Liver (tissue), 3 donors: Measurements from ENCODE around the gene SHH.

Source experiments
- JUND ChIP-seq, 2 donors: IDR thresholded peaks; 2 replicates each; pipeline ENCODE4 v1.6.1; 2016; ENCODE audit warnings: antibody characterized with exemption in 2 of 2
- NR2F2 ChIP-seq: IDR thresholded peaks from 2 replicates; pipeline ENCODE4 v1.6.1; 2016; ENCODE audit warnings: antibody characterized with exemption
- RAD21 ChIP-seq, 2 donors: IDR thresholded peaks; 2 replicates each; pipeline ENCODE4 v1.6.1; 2016; ENCODE audit warnings: antibody characterized with exemption in 2 of 2, mild to moderate bottlenecking in 2 of 2
- RXRA ChIP-seq, 2 donors: IDR thresholded peaks; 2 replicates each; pipeline ENCODE4 v1.6.1; 2017 to 2018; ENCODE audit warnings: antibody characterized with exemption in 2 of 2, mild to moderate bottlenecking in 1 of 2
- TAF1 ChIP-seq: conservative IDR thresholded peaks from 2 replicates; pipeline ENCODE4 v1.6.1; 2016; ENCODE audit warnings: antibody characterized with exemption, mild to moderate bottlenecking
- YY1 ChIP-seq: IDR thresholded peaks from 2 replicates; pipeline ENCODE4 v1.6.1; 2016; ENCODE audit warnings: antibody characterized with exemption, mild to moderate bottlenecking
- TF ChIP-seq, protein P1 (sequence below): IDR thresholded peaks from 2 replicates; pipeline ENCODE4 v1.6.1; 2016; ENCODE audit warnings: antibody characterized with exemption
- TF ChIP-seq, protein P2 (sequence below): fragments of 150-350 bp; IDR thresholded peaks from 2 replicates; pipeline ENCODE4 v1.5.1; 2017; ENCODE audit warnings: improper control_type of control experiment, low read depth, low read length; ENCODE audit not compliant: missing input control
- TF ChIP-seq, protein P3 (sequence below): IDR thresholded peaks from 2 replicates; pipeline ENCODE4 v1.6.1; 2016; ENCODE audit warnings: antibody characterized with exemption, mild to moderate bottlenecking
- TF ChIP-seq, protein P4 (sequence below): IDR thresholded peaks from 2 replicates; pipeline ENCODE4 v1.6.1; 2016; ENCODE audit warnings: antibody characterized with exemption
- donor health status: healthy.
- donor health status: healthy.

DNA sequence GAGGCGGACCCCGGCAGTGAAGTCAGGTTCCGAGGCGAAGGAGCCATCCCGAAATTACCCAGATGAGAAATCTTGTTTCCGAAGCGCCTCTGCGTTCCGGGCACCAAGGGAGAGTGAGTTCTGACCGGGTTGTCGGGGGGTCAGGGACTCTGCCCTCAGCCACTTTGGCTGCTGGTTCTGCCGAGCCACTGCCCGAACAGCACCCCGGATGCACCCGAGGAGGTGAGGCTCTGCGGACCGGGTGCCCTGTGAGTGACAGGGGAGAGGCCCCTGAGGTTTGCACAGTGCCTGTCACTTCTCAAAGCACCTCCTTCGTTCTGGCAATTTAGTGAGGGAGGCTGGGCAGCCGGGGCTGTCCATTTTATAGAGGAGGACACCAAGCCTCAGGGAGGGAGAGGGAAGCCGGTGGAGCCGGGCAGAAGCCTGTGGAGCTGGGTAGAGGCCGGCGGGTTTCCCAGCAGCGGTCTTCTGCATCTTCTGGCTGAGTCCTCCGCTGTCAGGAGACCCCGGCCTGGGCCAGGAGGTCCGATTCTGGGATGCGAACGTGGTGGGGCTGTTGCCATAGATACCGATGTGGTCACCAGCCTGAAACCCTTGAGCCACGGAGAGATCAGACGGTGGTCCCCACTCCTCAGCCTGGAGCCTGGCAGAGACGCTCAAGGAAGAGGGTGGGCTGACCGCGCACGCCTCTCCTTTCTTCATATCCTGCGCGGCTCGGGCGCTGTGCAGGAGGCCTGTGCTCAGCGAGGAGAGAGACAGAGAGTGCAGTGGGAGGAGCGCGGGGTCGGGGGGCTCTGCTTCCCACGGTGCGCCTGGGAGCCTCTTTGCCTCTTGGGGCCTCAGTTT lies 18.9 kb upstream of the SHH start:
- TF ChIP-seq, protein P1, sequence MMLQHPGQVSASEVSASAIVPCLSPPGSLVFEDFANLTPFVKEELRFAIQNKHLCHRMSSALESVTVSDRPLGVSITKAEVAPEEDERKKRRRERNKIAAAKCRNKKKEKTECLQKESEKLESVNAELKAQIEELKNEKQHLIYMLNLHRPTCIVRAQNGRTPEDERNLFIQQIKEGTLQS: no peak
- TF ChIP-seq, protein P2, sequence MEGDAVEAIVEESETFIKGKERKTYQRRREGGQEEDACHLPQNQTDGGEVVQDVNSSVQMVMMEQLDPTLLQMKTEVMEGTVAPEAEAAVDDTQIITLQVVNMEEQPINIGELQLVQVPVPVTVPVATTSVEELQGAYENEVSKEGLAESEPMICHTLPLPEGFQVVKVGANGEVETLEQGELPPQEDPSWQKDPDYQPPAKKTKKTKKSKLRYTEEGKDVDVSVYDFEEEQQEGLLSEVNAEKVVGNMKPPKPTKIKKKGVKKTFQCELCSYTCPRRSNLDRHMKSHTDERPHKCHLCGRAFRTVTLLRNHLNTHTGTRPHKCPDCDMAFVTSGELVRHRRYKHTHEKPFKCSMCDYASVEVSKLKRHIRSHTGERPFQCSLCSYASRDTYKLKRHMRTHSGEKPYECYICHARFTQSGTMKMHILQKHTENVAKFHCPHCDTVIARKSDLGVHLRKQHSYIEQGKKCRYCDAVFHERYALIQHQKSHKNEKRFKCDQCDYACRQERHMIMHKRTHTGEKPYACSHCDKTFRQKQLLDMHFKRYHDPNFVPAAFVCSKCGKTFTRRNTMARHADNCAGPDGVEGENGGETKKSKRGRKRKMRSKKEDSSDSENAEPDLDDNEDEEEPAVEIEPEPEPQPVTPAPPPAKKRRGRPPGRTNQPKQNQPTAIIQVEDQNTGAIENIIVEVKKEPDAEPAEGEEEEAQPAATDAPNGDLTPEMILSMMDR: no peak
- TF ChIP-seq JUND (IDR thresholded peaks at IDR 0.05) (no peak), RXRA (IDR thresholded peaks at IDR 0.05) (no peak), RAD21 (IDR thresholded peaks at IDR 0.05) (no peak), YY1 (no peak), NR2F2 (no peak), TAF1 (no peak)
- TF ChIP-seq, protein P3, sequence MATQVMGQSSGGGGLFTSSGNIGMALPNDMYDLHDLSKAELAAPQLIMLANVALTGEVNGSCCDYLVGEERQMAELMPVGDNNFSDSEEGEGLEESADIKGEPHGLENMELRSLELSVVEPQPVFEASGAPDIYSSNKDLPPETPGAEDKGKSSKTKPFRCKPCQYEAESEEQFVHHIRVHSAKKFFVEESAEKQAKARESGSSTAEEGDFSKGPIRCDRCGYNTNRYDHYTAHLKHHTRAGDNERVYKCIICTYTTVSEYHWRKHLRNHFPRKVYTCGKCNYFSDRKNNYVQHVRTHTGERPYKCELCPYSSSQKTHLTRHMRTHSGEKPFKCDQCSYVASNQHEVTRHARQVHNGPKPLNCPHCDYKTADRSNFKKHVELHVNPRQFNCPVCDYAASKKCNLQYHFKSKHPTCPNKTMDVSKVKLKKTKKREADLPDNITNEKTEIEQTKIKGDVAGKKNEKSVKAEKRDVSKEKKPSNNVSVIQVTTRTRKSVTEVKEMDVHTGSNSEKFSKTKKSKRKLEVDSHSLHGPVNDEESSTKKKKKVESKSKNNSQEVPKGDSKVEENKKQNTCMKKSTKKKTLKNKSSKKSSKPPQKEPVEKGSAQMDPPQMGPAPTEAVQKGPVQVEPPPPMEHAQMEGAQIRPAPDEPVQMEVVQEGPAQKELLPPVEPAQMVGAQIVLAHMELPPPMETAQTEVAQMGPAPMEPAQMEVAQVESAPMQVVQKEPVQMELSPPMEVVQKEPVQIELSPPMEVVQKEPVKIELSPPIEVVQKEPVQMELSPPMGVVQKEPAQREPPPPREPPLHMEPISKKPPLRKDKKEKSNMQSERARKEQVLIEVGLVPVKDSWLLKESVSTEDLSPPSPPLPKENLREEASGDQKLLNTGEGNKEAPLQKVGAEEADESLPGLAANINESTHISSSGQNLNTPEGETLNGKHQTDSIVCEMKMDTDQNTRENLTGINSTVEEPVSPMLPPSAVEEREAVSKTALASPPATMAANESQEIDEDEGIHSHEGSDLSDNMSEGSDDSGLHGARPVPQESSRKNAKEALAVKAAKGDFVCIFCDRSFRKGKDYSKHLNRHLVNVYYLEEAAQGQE: no peak
- TF ChIP-seq, protein P4, sequence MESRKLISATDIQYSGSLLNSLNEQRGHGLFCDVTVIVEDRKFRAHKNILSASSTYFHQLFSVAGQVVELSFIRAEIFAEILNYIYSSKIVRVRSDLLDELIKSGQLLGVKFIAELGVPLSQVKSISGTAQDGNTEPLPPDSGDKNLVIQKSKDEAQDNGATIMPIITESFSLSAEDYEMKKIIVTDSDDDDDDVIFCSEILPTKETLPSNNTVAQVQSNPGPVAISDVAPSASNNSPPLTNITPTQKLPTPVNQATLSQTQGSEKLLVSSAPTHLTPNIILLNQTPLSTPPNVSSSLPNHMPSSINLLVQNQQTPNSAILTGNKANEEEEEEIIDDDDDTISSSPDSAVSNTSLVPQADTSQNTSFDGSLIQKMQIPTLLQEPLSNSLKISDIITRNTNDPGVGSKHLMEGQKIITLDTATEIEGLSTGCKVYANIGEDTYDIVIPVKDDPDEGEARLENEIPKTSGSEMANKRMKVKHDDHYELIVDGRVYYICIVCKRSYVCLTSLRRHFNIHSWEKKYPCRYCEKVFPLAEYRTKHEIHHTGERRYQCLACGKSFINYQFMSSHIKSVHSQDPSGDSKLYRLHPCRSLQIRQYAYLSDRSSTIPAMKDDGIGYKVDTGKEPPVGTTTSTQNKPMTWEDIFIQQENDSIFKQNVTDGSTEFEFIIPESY: no peak
